NCI-H748 treated with DMSO at 0.1 percent for 48 hours (cell line): ENCODE data around the gene B4GALNT1.
"Not testable (repeated sequence)": the region's sequence is repeated elsewhere in the genome, so short reads cannot be mapped to it uniquely, and the experiment has no call there.

Experiments
- DNase-seq: peaks from one replicate; lab custom pipeline; 2025; lab: John Stamatoyannopoulos, UW

The B4GALNT1 gene

DNA sequence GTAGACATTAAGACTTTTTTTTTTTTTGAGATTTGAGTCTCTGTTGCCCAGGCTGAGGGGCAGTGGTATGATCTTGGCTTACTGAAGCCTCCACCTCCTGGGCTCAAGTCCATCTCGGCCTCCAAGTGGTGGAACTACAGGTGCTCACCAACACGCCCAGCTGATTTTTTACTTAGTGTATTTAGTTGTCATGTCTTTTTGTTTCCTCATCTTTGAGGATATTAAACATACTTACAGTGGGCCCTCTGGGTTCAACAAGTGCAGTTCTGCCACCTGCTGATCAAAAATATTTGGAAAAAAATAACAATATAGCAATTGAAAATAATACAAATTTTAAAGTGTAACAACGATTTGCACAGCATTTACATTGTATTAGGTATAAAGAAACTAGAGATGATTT lies 4.4 kb upstream of the B4GALNT1 start:
- DNase-seq: no peak

DNA sequence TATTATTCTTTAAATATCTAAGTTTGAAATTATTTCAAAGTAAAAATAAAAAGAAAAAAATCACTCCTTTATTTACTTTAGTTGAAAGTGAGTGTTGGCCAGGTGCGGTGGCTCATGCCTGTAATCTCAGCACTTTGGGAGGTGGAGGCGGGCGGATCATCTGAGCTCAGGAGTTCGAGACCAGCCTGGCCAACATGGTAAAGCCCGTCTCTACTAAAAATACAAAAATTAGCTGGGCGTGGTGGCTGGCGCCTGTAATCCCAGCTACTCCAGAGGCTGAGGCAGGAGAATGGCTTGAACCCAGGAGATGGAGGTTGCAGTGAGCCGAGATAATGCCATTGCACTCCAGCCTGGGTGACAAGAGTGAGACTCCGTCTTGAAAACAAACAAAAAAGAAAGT lies 3.7 kb upstream of the B4GALNT1 start:
- DNase-seq: not testable (repeated sequence)

DNA sequence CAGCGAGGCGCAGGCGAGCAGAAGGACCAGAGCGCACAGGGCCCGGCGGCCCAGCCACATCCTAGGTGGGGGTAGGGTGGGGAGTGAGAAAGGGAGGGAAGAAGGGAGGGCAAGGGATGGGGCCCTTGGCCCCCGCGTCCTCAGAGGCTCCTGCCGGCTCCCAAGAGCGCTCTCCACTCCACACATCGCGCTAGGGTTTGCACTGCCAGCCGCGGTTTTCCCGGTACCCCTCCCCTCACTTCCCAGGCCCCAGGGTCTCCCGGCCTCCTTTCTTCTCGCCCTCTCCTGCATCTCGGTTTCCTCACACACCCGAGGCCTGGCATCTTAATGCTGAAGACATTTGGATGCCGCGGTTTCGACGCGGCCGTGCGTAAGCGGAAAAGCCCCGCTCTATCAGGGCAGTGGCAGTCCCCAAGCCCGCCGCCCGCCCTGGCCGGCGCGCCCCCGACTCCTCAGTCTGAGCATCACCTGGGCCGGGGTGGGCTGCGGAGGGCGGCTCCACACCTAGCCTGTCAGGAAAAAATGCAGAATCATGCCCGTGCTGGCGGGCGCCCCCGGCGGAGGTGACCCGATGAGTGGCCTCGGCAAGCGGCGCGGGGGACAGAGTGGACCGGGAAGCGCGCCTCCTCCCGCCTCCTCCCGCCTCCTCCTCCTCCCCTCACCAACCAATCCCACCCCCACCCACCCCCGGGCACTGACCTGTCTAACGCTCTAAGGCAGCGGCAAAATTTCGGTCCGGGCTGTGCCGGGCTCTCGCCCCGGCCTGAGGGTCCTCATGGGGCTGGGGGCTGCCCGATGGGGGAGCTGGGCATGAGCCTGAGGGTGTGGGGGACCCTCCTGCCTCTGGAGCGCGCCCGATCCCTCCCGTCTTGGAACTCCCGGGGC lies 686 bp downstream of the B4GALNT1 start:
- no peak for DNase-seq

DNA sequence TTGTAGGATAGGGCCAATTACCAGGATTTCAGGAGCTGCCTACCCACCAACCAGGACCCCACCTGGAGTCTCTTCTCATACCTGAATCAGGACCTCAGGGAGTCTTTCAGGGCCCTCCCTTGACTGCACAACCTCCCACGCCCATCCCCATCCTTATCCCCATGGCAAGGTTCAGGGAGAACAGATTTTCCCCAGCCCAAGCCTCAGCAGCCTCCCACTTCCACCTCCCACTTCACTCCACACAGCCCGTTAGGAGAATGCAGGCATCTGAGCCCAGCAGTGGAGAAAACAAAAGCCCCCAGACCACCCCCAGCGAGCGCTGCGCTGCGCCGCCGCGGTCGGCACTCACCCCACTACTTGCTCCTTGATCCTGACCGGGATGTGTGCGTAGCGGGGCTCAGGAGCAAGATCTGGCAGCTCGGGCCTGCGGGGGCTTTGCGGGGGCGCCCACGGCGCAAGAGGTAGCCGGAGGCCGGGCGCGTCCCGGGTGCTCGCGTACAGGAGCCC lies 1.4 kb downstream of the B4GALNT1 start:
- DNase-seq: no peak

DNA sequence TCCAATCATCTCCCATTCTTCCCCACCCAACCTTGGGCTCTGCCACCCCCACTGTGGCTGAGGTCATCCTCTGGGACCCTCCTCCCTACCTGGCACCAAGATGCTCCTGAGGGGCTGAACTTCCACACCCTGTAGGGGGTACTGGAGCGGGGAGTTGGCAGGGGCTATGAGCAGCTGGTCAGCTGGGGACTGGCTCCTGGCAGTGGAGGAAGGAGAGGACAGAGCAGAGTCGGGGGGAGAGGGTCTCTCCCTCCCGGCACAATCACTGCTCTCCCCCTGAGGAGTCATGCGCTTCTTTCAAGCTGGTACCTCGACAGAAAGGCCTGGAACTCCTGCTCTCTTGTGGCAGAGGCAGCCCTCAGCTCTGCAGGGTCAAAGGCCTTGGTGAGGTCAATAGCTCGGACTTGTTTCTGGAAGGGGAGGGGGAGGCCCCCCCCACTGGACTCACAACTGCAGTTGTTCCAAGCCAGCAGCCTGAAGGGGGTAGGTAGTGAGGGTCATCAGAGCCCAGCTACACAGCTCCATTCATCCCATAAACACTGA lies 2.0 kb downstream of the B4GALNT1 start:
- DNase-seq: no peak

DNA sequence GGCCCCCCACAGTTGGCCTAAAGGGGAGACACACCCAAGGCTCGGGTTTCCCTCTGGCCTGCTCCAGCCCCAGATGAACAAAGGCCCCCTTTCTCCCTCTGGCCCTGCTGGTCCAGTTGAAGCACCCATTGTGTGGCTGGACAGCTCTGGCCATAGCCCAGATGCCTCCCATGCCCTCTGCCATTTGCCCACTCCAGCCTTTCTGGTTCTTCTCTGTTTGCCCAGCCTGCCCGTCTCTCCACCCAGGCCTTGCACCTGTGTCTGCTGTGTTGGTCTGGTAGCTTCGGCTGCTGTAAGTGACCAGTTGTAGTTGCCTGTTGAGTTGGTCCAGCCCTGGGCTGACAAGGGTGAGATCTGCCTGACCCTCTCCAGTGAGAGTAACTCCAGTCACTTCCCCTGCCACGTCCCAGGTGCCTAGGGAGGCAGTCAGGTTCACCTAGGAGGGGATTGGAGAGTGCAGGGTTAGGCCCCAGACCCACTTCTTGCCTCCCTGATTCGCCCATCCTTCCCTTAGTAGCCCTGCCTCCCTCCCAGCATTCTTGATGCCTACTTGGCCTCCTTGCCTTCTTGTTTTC lies 3.0 kb downstream of the B4GALNT1 start:
- no peak for DNase-seq

DNA sequence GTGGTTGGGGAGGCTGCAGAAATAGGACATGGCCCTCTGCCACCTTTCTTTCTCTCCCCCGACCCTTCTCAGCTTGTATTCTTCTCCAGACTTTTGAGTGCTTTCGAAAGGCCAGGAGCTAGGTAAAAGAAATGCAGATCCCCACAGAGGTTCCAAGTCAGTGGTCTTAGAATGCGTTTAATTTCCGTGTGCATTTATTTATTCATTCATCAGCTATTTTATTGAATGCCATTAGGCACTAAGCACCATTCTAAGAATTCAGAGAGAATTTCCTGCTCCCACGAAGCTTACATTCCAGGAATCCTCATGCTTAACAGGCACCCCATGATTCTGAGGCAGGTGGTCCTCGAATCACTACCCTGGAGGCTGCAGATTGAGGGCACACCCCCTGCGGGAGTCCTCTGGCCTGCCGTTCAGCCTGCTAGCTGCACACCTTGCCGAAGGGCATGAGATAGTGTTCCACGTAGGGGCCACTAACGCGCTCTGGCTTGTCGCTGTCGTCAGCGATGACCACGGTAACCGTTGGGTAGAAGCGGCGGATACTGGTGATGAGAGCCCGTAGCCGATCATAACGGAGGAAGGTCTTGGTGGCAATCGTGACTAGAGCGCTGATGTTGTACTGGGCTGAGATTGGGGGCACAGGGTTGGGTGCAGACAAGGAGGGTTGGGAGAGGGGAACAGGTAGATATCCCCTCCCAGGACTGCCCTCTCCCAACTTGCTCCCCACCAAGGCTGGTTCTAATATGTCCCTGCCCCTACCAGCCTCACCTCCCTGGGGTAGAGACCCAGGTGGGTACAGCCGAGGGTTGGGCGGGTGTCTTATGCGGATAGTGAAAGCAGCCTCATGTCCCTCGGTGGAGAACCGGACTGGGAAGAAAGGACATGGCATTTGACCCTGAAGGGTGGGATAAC lies 4.5 kb downstream of the B4GALNT1 start:
- no peak for DNase-seq

DNA sequence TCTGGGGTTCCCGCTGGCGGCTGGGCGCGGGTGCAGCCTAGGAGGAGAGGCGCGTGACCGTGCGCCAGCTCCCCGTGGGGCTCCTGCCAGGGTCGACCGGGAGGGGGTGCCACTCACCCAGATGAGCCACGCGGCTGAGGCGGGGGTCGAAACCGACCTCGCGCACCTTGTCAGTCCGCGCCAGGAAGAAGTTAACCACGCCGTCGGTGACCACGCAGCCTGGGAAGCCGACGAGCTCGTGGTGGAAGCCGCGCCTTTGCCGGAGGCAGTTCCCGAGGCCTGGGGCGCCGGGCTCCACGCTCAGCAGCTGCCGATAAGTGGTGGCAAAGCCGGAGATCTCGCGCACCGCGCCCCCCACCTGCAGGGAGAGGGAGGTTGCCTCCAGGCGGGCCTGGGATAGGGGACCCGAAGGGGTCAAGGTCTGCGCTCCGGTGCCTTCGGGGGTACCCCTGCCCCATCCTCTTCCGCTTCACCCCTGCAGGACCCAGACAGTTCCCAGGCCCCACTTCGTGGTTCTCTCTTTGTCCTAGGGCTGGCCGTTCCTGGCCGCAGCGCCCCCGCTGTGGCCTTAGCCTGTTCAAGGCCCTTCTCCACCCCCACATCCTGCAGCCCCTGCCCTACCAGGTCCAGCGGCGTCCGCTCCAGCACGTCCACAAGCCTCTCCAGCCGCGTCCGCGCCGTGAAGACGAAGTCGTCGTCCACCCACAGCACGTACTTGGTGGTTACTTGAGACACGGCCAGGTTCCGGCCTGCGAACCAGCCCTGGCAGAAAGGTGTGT lies 5.3 kb downstream of the B4GALNT1 start:
- no peak for DNase-seq

DNA sequence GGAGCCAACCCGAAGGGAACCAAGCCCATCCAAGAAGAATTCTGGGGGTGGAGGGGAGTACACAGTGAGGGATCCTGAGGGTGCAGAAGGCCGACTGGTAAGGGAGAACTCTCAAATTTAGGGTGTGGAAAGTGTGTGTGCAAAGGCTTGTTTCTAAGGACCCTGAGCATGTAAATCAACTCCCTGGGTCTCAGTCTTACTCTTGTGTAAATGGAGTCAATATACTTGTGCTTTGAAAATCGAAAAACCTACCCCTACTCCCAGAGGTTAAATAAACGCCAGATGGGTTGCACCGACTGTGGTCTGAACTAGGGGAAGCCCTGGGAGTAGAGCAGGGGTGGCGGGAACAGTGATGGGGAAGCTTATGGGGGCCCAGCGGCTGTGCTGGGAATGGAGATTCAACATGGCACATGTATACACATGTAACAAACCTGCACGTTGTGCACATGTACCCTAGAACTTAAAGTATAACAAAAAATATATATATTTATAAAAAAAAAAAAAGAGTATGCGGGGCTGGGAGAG lies 6.0 kb downstream of the B4GALNT1 start:
- no peak for DNase-seq

DNA sequence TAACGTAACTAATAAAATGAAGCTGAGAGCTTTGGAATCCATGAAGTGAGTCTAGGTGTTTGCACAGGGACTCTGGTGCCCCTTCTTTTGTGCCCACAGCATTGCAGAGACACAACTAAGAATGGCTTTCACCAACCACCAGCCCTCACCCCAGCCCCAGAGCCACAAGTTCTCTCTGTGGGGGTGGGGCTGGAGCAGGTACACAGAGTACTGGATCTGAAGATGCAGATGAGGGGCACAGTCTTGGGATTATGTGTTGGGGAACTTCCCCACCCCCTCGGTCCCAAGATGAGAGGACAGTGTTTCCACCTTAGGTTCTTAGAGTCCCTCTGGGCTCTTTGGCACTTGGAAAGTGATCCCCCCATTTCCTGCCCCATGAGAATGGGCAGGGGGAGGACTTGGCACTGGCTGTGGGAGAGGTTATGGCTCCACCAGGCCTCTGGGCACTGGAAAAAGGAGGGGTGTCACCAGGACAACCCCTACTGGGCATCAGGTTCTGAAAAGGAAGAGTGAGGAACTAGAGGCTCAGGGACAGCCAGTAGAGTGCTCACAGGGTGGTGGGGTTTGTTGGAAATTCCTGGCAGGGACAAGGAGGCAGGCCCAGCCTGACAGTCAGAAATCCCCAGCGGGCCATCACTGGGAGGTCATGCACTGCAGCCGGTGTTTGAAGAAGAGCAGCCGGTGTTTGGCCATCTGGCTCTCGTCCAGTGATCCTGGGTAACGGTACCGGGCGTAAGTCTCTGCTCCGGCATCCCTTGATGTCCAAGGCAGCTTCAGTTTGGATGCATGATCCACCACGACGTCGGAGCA lies 6.7 kb downstream of the B4GALNT1 start:
- DNase-seq: no peak

DNA sequence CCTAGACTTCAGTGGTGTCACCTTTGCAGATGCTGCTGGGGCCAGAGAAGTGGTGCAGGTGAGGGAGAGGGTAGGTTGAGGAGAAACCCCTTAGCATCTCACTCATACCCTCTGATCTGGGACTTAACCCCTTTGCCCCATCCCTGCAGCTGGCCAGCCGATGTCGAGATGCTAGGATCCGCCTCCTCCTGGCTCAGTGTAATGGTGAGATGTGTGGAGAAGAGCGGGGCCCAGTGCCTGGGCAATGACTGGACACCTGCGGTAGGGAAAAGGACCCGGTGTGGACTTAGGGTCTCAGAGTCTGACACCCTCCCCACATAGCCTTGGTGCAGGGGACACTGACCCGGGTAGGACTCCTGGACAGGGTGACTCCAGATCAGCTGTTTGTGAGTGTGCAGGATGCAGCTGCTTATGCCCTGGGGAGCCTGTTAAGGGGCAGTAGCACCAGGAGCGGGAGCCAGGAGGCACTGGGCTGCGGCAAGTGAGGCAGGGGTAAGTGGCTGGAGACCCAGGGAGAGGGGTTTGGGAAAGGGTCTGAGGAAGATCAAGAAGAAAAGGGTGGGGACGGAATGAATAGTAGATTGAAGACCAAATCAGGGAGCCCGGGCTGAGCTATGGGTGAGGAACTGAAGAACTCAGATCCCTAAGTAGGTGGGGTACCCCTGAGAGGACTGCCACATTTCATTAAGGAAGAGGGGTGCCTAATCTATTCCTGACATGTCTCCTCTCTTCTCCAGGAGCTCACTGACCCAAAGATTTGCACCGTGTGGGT lies 7.6 kb downstream of the B4GALNT1 start:
- DNase-seq: no peak

DNA sequence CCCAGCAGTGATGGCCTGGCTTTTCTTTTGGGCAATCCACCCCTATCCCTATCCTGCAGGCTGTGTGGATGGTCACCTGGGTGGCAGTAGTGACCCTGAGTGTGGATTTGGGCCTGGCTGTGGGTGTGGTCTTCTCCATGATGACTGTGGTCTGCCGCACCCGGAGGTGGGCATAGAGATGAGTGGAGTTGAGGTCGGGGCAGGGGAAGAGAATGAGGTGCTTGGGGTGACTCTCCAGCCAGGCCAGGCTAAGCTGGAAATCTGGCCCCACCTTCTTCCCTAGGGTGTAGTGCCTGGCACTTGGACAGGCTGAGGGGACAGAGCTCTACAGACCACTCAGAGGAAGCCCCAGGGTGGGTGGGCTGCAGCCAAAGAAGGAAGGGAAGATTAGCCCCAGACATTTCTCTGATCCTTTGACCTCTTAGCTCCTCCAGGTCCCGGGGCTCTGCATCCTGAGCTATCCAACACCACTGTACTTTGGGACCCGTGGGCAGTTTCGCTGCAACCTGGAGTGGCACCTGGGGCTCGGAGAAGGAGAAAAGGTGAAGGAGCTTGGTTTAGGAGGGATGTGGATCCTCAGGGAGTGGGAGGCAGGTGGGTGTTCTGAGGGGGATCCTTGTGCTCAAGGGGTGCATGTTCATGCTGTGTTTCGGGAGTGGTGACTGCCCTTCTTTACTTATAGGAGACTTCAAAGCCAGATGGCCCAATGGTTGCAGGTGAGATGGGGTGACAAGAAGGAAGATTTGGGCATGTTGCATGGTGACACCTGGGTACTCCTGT lies 8.4 kb downstream of the B4GALNT1 start:
- no peak for DNase-seq

DNA sequence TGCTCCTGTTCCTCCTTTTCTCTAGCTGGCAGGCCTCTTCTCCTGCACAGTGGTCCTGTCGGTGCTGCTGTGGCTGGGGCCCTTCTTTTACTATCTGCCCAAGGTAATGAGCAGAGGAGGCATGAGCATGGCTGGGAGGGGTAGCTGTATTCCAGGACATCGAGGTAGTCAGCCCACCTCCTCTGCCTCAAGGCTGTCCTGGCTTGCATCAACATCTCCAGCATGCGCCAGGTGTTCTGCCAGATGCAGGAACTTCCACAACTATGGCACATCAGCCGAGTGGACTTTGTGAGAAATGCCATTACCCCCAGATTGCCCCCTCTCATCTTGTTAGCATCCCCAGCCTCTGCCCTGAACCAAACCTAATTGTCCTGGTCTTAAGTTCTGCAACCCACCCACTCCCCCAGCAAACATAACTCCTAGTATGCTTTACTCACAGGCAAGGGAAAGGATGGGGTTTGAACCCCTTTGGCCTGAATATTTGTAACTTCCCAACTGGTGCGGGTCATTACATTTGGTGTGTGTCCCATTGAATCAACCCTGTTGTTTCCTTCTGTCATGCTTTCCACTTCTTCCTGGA lies 9.1 kb downstream of the B4GALNT1 start:
- no peak for DNase-seq

DNA sequence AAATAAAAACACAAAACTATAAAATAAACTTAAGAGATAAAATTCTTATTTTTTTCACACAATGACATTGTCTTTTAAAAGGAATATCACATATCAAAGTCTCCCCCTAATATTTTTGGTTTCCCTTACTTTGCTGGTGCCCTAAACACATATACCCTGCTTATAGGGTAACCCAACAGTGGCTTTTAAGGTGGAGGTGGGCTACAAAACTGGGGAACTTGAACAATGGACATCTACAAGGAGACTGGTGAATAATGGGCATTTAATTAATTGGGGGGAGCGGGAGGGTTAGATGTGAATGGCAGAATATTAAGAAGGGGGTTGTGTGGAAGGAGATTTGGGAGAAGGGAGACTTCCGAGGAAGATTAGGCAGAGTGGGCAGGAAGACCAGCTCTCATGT lies 9.6 kb downstream of the B4GALNT1 start:
- DNase-seq: no peak

DNA sequence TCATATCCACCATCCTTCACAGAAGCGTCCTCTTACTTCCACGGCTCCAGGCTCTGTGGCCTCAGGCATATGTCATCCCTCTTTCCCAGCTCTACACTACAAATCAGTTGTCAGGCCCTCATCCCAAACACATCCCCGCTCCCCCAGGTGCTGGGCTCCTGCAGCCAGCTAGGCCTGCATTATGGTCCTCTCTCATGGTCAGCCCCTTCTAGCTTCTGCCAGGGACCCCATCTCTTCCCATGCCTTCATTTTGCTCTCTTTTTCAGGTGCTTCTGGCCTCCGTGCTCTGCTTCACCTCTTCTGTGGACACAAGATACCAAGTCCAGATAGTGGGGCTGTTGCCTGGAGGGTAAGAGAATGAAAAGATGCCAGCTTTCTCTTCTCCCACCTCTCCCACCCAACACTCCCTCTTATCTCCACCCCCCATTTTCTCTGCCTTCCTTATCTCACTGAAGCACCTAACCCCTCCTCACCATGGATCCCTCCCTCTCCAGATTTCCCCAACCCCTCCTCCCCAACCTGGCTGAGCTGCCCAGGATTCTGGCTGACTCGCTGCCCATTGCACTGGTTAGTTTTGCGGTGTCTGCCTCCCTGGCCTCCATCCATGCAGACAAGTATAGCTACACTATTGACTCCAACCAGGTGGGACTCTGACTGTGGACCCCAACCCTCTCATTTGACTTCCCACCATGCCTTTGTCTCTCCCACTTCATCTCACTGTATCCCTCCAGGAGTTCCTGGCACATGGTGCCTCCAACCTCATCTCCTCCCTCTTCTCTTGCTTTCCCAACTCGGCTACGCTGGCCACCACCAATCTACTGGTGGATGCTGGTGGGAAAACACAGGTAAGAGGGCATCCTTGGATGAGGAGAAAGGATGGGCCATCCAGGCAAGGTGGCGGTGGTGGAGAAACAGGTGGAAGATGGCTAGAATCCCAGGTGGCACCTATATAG lies 10.4 kb downstream of the B4GALNT1 start:
- no peak for DNase-seq

DNA sequence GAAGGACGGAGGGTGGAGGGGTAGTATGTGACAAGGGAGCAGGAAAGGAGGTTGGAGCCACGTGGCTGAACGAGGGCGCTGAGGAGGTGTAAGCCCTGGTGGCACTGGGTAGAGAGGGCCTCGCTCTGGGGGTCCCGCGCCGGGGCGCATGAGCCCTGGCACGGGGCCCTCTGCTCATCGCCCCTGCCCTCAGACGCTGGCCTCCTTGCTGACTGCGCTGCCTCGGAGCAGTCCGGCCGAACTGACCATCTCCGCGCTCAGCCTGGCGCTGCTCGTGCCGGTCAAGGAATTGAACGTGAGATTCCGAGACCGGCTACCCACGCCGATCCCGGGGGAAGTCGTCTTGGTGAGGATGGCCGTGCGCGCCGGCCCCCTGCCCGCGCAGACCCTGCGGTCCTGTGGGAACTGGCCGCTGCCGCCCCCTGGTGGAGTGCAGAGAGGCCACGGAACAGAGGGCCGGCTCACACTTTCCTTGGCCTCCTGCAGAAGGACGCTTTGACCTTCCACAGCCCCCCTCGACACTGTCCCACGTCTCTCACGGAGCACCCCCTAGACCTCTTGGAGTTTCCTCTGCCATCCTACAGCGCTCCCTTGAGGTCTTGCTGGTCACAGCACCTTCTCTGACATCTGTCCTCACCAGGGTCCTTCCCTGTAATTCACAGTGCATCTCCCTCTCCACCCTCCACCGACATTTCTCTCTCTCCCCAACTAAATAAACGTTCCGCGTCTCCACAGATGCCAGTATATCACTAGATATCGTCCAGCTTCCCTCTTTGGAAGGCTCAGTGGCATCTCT lies 11.3 kb downstream of the B4GALNT1 start:
- DNase-seq: no peak
